Measurements from ENCODE around the gene IGSF5.

Gene IGSF5

GRCh38 chr21:39809936-39810335 lies 65.0 kb downstream of the IGSF5 start:
- TF ChIP-seq, protein P1, sequence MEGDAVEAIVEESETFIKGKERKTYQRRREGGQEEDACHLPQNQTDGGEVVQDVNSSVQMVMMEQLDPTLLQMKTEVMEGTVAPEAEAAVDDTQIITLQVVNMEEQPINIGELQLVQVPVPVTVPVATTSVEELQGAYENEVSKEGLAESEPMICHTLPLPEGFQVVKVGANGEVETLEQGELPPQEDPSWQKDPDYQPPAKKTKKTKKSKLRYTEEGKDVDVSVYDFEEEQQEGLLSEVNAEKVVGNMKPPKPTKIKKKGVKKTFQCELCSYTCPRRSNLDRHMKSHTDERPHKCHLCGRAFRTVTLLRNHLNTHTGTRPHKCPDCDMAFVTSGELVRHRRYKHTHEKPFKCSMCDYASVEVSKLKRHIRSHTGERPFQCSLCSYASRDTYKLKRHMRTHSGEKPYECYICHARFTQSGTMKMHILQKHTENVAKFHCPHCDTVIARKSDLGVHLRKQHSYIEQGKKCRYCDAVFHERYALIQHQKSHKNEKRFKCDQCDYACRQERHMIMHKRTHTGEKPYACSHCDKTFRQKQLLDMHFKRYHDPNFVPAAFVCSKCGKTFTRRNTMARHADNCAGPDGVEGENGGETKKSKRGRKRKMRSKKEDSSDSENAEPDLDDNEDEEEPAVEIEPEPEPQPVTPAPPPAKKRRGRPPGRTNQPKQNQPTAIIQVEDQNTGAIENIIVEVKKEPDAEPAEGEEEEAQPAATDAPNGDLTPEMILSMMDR (conservative IDR thresholded peaks at IDR 0.05; ENCODE audit: low read length): no peak
- no peak overlapping the region for H3K4me3 ChIP-seq (ENCODE audit: low read length)
- DNase-seq (ENCODE audit: low read depth): no peak

GRCh38 chr21:39812983-39813382 lies 68.0 kb downstream of the IGSF5 start:
- H3K4me3 ChIP-seq (ENCODE audit: low read length): no peak overlapping the region
- TF ChIP-seq, protein P1 (conservative IDR thresholded peaks at IDR 0.05; ENCODE audit: low read length): no peak
- DNase-seq (ENCODE audit: low read depth): no peak

DNA sequence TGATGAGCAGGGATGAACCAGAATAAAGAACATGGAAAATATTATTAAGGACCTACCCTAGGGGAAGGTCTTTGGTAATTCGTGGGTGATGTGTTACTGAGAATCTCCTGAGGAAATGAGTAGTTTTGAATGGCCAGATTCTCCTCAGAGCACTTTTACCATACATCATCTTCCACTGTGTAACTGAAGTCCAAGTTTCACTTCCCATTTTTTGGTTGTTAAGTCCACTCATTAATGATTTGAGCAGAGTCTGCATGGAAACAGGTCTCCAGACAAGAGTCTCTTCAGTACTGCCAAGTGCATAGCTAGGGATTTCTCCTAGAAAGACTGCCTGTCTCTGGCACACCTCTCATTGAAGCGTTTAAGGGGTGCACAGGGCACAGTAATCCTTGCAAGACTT lies 73.6 kb downstream of the IGSF5 start:
- no peak overlapping the region for H3K4me3 ChIP-seq (ENCODE audit: low read length)

GRCh38 chr21:39822042-39822441 lies 77.1 kb downstream of the IGSF5 start:
- TF ChIP-seq, protein P1 (conservative IDR thresholded peaks at IDR 0.05; ENCODE audit: low read length): no peak
- no peak for DNase-seq (ENCODE audit: low read depth)

More for the DNA sequence above, 73.6 kb downstream of the IGSF5 start:
- DNase-seq (ENCODE audit: low read depth): no peak
- TF ChIP-seq, protein P1 (conservative IDR thresholded peaks at IDR 0.05; ENCODE audit: low read length): no peak

DNA sequence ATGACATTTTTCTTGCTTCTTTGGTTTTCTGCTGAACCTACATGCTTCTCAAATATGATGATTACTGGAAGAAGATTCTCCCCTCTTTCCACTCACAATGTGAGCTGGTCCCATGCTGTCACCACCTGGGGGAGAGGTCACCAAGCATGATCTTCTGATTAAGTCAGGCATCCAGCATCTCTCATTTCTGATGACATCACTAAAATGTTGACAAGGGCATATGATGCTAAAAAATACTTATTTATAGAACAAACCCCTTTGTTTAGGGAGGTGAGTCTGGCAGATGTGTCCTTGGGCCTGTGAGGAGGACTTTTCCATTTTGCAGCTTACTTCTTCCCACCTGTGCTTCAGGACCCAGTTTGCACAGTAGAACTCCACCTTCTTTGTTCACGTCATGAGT lies 80.3 kb downstream of the IGSF5 start:
- TF ChIP-seq, protein P1 (conservative IDR thresholded peaks at IDR 0.05; ENCODE audit: low read length): no peak
- no peak for DNase-seq (ENCODE audit: low read depth)
- no peak overlapping the region for H3K4me3 ChIP-seq (ENCODE audit: low read length)

More at GRCh38 chr21:39822042-39822441, 77.1 kb downstream of the IGSF5 start:
- no peak overlapping the region for H3K4me3 ChIP-seq (ENCODE audit: low read length)

- DNase-seq (ENCODE audit: low read depth): no peak
- TF ChIP-seq, protein P1 (conservative IDR thresholded peaks at IDR 0.05; ENCODE audit: low read length): no peak
- no peak overlapping the region for H3K4me3 ChIP-seq (ENCODE audit: low read length)
Measured at GRCh38 chr21:39834543-39834942, 89.6 kb downstream of the IGSF5 start.

- no peak for DNase-seq (ENCODE audit: low read depth)
- no peak overlapping the region for H3K4me3 ChIP-seq (ENCODE audit: low read length)
- TF ChIP-seq, protein P1 (conservative IDR thresholded peaks at IDR 0.05; ENCODE audit: low read length): no peak
Measured at GRCh38 chr21:39837861-39838359, 92.9 kb downstream of the IGSF5 start.

Measured in AG10803 (cell line).